ENCODE data around the gene NT5C1B. TPM values are rescaled to one million over a fixed set of nuclear protein-coding genes. Genes with fewer than 3 reads are reported as not detected.

NT5C1B gene
- total and polyA plus RNA-seq, 5 donors from 2014 or later, result 0.46 to 0.78 (median 0.56) TPM; not detected in 2

- Histone ChIP-seq H3K4me3 (ENCODE audit: low read depth, low read length) (no peak overlapping the region), H3K27ac (ENCODE audit: insufficient read depth, low read length, poor library complexity, severe bottlenecking) (no peak overlapping the region), H3K27me3 (ENCODE audit: control insufficient read depth, insufficient read depth, low read length) (no peaks in the 10 kb centered on the region), H3K4me1 (ENCODE audit: control insufficient read depth, insufficient read depth, low read length, poor library complexity, severe bottlenecking) (no peaks in the 10 kb centered on the region), H3K36me3 (ENCODE audit: control insufficient read depth, insufficient read depth, low read length) (no peaks in the 10 kb centered on the region), H3K9me3 (ENCODE audit: control insufficient read depth in 2 of 2, low read length in 2 of 2) (no peaks in the 10 kb centered on the region)
- DNase-seq (no peak), ATAC-seq (ENCODE audit: low read depth in 2 of 2) (no peak)
- Mint-ChIP-seq H3K4me1 (peaks cover 0 to 2% (median 0%) of the 10 kb centered on the region in 4 donors), H3K27ac (no peak overlapping the region), H3K4me3 (no peak overlapping the region), H3K9me3 (peaks cover 0 to 8% (median 1%) of the 10 kb centered on the region in 7 donors), H3K36me3 (peaks cover 19% of the 10 kb centered on the region), H3K27me3 (no peaks in the 10 kb centered on the region)
Observed at GRCh38 chr2:18584608-18584954, 4.8 kb downstream of the NT5C1B start.

GRCh38 chr2:18583905-18584607 lies 5.3 kb downstream of the NT5C1B start:
- Mint-ChIP-seq H3K4me3 (no peak overlapping the region), H3K4me1 (no peaks in the 10 kb centered on the region), H3K9me3 (peaks cover 0 to 13% (median 1%) of the 10 kb centered on the region in 7 donors), H3K27ac (no peak overlapping the region), H3K27me3 (no peaks in the 10 kb centered on the region), H3K36me3 (peaks cover 19% of the 10 kb centered on the region)
- no peaks in the 10 kb centered on the region for H3K36me3 ChIP-seq (ENCODE audit: control insufficient read depth, insufficient read depth, low read length)
- H3K4me3 ChIP-seq (ENCODE audit: low read depth, low read length), result no peak overlapping the region
- H3K27me3 ChIP-seq (ENCODE audit: control insufficient read depth, insufficient read depth, low read length), result no peaks in the 10 kb centered on the region
- DNase-seq (no peak), ATAC-seq (ENCODE audit: low read depth in 2 of 2) (no peak)
- H3K9me3 ChIP-seq (ENCODE audit: control insufficient read depth in 2 of 2, low read length in 2 of 2), result no peaks in the 10 kb centered on the region
- no peak overlapping the region for H3K27ac ChIP-seq (ENCODE audit: insufficient read depth, low read length, poor library complexity, severe bottlenecking)
- no peaks in the 10 kb centered on the region for H3K4me1 ChIP-seq (ENCODE audit: control insufficient read depth, insufficient read depth, low read length, poor library complexity, severe bottlenecking)

DNA sequence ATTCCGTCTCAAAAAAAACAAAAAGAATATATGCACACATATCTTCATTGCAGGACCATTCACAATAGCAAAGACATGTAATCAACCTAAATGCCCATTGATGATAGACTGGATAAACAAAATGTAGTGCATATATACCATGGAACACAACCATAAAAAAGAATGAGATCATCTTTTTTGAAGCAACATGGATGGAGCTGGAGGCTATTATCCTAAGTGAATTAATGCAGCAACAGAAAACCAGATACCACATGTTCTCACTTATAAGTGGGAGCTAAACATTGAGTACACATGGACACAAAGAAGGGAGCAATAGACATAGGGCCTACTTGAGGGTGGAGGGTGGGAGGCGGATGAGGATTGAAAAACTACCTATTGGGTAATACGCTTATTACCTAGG lies 8.8 kb downstream of the NT5C1B start:
- no peak for ATAC-seq (ENCODE audit: low read depth in 2 of 2)

DNA sequence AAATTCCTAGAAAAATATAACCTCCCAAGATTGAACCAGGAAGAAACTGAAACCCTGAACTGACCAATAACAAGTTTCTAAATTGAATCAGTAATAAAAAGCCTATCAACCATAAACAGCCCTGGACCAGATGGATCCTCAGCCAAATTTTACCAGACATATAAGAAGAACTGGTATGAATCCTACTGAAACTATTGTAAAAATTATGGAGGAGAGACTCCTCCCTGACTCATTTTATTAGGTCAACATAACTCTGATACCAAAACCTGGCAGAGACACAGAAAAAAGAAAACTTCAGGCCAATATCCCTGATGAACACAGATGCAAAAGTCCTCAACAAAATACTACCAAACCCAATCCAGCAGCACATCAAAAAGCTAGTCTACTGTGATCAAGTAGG lies 11.3 kb downstream of the NT5C1B start:
- Histone ChIP-seq H3K36me3 (ENCODE audit: control insufficient read depth, insufficient read depth, low read length) (no peaks in the 10 kb centered on the region), H3K27me3 (ENCODE audit: control insufficient read depth, insufficient read depth, low read length) (no peaks in the 10 kb centered on the region), H3K4me3 (ENCODE audit: low read depth, low read length) (no peak overlapping the region), H3K4me1 (ENCODE audit: control insufficient read depth, insufficient read depth, low read length, poor library complexity, severe bottlenecking) (no peaks in the 10 kb centered on the region), H3K27ac (ENCODE audit: insufficient read depth, low read length, poor library complexity, severe bottlenecking) (no peak overlapping the region), H3K9me3 (ENCODE audit: control insufficient read depth in 2 of 2, low read length in 2 of 2) (no peaks in the 10 kb centered on the region)
- no peak for ATAC-seq (ENCODE audit: low read depth in 2 of 2)
- peaks cover 30% of the 10 kb centered on the region for H3K36me3 Mint-ChIP-seq
- no peak overlapping the region for H3K4me3 Mint-ChIP-seq
- H3K4me1 Mint-ChIP-seq, result no peaks in the 10 kb centered on the region
- no peaks in the 10 kb centered on the region for H3K27me3 Mint-ChIP-seq
- H3K9me3 Mint-ChIP-seq, result peaks cover 0 to 21% (median 5%) of the 10 kb centered on the region in 7 donors
- no peak for DNase-seq
- H3K27ac Mint-ChIP-seq, result peak overlapping the region in 1 of 3 donors; percentile 14

More for the DNA sequence above, 8.8 kb downstream of the NT5C1B start:
- H3K27ac ChIP-seq (ENCODE audit: insufficient read depth, low read length, poor library complexity, severe bottlenecking), result no peak overlapping the region
- no peaks in the 10 kb centered on the region for H3K4me1 Mint-ChIP-seq
- H3K36me3 Mint-ChIP-seq, result peaks cover 36% of the 10 kb centered on the region
- DNase-seq, result no peak
- no peak overlapping the region for H3K4me3 Mint-ChIP-seq
- H3K36me3 ChIP-seq (ENCODE audit: control insufficient read depth, insufficient read depth, low read length), result no peaks in the 10 kb centered on the region
- no peaks in the 10 kb centered on the region for H3K27me3 Mint-ChIP-seq
- no peaks in the 10 kb centered on the region for H3K27me3 ChIP-seq (ENCODE audit: control insufficient read depth, insufficient read depth, low read length)
- peaks cover 1 to 27% (median 5%) of the 10 kb centered on the region in 7 donors for H3K9me3 Mint-ChIP-seq
- no peak overlapping the region for H3K4me3 ChIP-seq (ENCODE audit: low read depth, low read length)
- H3K4me1 ChIP-seq (ENCODE audit: control insufficient read depth, insufficient read depth, low read length, poor library complexity, severe bottlenecking), result no peaks in the 10 kb centered on the region
- H3K9me3 ChIP-seq (ENCODE audit: control insufficient read depth in 2 of 2, low read length in 2 of 2), result no peaks in the 10 kb centered on the region
- no peak overlapping the region for H3K27ac Mint-ChIP-seq

- Mint-ChIP-seq H3K27ac (no peak overlapping the region), H3K27me3 (no peaks in the 10 kb centered on the region), H3K4me3 (no peak overlapping the region), H3K9me3 (peaks cover 0 to 4% (median 2%) of the 10 kb centered on the region in 7 donors), H3K36me3 (peaks cover 33% of the 10 kb centered on the region), H3K4me1 (peaks cover 0 to 5% (median 3%) of the 10 kb centered on the region in 4 donors)
- Histone ChIP-seq H3K36me3 (ENCODE audit: control insufficient read depth, insufficient read depth, low read length) (peaks cover 7% of the 10 kb centered on the region), H3K4me1 (ENCODE audit: control insufficient read depth, insufficient read depth, low read length, poor library complexity, severe bottlenecking) (no peaks in the 10 kb centered on the region), H3K27ac (ENCODE audit: insufficient read depth, low read length, poor library complexity, severe bottlenecking) (no peak overlapping the region), H3K27me3 (ENCODE audit: control insufficient read depth, insufficient read depth, low read length) (no peaks in the 10 kb centered on the region), H3K4me3 (ENCODE audit: low read depth, low read length) (no peak overlapping the region), H3K9me3 (ENCODE audit: control insufficient read depth in 2 of 2, low read length in 2 of 2) (peaks cover 4 to 5% of the 10 kb centered on the region in 2 experiments)
- DNase-seq (no peak), ATAC-seq (ENCODE audit: low read depth in 2 of 2) (no peak)
Observed at GRCh38 chr2:18566145-18566769, 23.1 kb downstream of the NT5C1B start.

- H3K9me3 Mint-ChIP-seq, result peaks cover 0 to 4% (median 0%) of the 10 kb centered on the region in 7 donors
Observed at GRCh38 chr2:18560797-18561085, 28.6 kb downstream of the NT5C1B start.

GRCh38 chr2:18560031-18560796 lies 29.2 kb downstream of the NT5C1B start, which contains the start of gene RDH14:
RDH14 (minus strand) TSS chr2:18560653; CDS start chr2:18560572, 81 bp downstream.
- H3K27me3 ChIP-seq (ENCODE audit: control insufficient read depth, insufficient read depth, low read length), result no peaks in the 10 kb centered on the region
- Mint-ChIP-seq H3K9me3 (peaks cover 0 to 4% (median 0%) of the 10 kb centered on the region in 7 donors), H3K4me1 (peaks cover 31 to 51% (median 39%) of the 10 kb centered on the region in 4 donors), H3K4me3 (peak within 1 kb of the TSS; percentile 81 to 99 (median 94)), H3K36me3 (peaks cover 17% of the 10 kb centered on the region), H3K27ac (peak within 1 kb of the TSS; percentile 94 to 96 (median 94)), H3K27me3 (no peaks in the 10 kb centered on the region)
- peak; percentile 95 to 96 for ATAC-seq (ENCODE audit: low read depth in 2 of 2)
- H3K9me3 ChIP-seq (ENCODE audit: control insufficient read depth in 2 of 2, low read length in 2 of 2), result peaks cover 4 to 5% of the 10 kb centered on the region in 2 experiments
- H3K27ac ChIP-seq (ENCODE audit: insufficient read depth, low read length, poor library complexity, severe bottlenecking), result peak within 1 kb of the TSS; percentile 94
- H3K4me3 ChIP-seq (ENCODE audit: low read depth, low read length), result peak within 1 kb of the TSS; percentile 89
- H3K4me1 ChIP-seq (ENCODE audit: control insufficient read depth, insufficient read depth, low read length, poor library complexity, severe bottlenecking), result peaks cover 10% of the 10 kb centered on the region
- peak; percentile 89 to 95 (median 92) for DNase-seq
- peaks cover 13% of the 10 kb centered on the region for H3K36me3 ChIP-seq (ENCODE audit: control insufficient read depth, insufficient read depth, low read length)

More at GRCh38 chr2:18560797-18561085, 28.6 kb downstream of the NT5C1B start:
- DNase-seq (no peak), ATAC-seq (ENCODE audit: low read depth in 2 of 2) (no peak)
- Mint-ChIP-seq H3K27me3 (no peaks in the 10 kb centered on the region), H3K36me3 (peaks cover 16% of the 10 kb centered on the region), H3K27ac (peak overlapping the region; percentile 91 to 96 (median 93)), H3K4me1 (peaks cover 28 to 46% (median 38%) of the 10 kb centered on the region in 4 donors), H3K4me3 (peak overlapping the region; percentile 81 to 94 (median 92))
- H3K4me3 ChIP-seq (ENCODE audit: low read depth, low read length), result peak overlapping the region; percentile 89
- H3K27ac ChIP-seq (ENCODE audit: insufficient read depth, low read length, poor library complexity, severe bottlenecking), result peak overlapping the region; percentile 94
- H3K27me3 ChIP-seq (ENCODE audit: control insufficient read depth, insufficient read depth, low read length), result no peaks in the 10 kb centered on the region
- H3K4me1 ChIP-seq (ENCODE audit: control insufficient read depth, insufficient read depth, low read length, poor library complexity, severe bottlenecking), result peaks cover 10% of the 10 kb centered on the region
- peaks cover 8% of the 10 kb centered on the region for H3K36me3 ChIP-seq (ENCODE audit: control insufficient read depth, insufficient read depth, low read length)
- peaks cover 4 to 5% of the 10 kb centered on the region in 2 experiments for H3K9me3 ChIP-seq (ENCODE audit: control insufficient read depth in 2 of 2, low read length in 2 of 2)
